Measurements from ENCODE around the gene ISG20.

- TF ChIP-seq TRIM28 (IDR thresholded peaks at IDR 0.05; ENCODE audit: borderline replicate concordance, low read length) = no peak
- TF ChIP-seq YY1 (tag by site-specific recombination; IDR thresholded peaks at IDR 0.05) = no peak
- TF ChIP-seq ZBTB44 (tag by site-specific recombination; IDR thresholded peaks at IDR 0.05) = no peak
- TF ChIP-seq REST (tag by site-specific recombination; IDR thresholded peaks at IDR 0.05) = no peak
- TF ChIP-seq ZNF449 (tag by site-specific recombination; IDR thresholded peaks at IDR 0.05) = no peak
- TF ChIP-seq ZBTB10 (tag by site-specific recombination; IDR thresholded peaks at IDR 0.05) = no peak
Observed at GRCh38 chr15:88664151-88664778, 25.4 kb downstream of the ISG20 start.
